ENCODE results near the gene PPP1R18. TPM values are rescaled to one million over a fixed set of nuclear protein-coding genes. Genes with fewer than 3 reads are reported as not detected.

The PPP1R18 gene
- total RNA-seq = 10 to 100 TPM; 11.5 to 46.0 (median 14.9) TPM

GRCh38 chr6:30686009-30686907, at the start of gene PPP1R18:
PPP1R18 (minus strand) TSS chr6:30686645; CDS start chr6:30686018, 627 bp downstream.
- no peaks in the 10 kb centered on the region for H3K27me3 ChIP-seq
- H3K4me1 ChIP-seq = peaks cover 6 to 83% (median 35%) of the 10 kb centered on the region in 4 donors
- intact Hi-C loops (cut with DNase I; ENCODE audit: low total_unique reads) = loop anchor here (2.0 to 5.0 kb wide), 2 partner anchors 31 to 69 kb away; partner anchors contain the start of genes MDC1, MRPS18B and PPP1R10
- in situ Hi-C loops (cut with MboI; ENCODE audit: low pct_ligation_motif_present in 1 of 4, low pct_unique_long_range_greater_than_20kb in 1 of 4, low sequenced_read_pairs in 3 of 4) = no loop called here
- no peaks in the 10 kb centered on the region for H3K36me3 ChIP-seq
- peak within 1 kb of the TSS; percentile 93 to 99 (median 96) for H3K27ac ChIP-seq
- WGBS, 2 donors (ENCODE audit: low coverage in 1 of 2) = 3 to 7% methylated on average over 8 to 28 of the region's 41 CpGs
- no peak for TF ChIP-seq EP300 (IDR thresholded peaks at IDR 0.05; ENCODE audit: low read depth)
- TF ChIP-seq POLR2A (IDR thresholded peaks at IDR 0.05) = peak; percentile 45
- TF ChIP-seq CTCF (IDR thresholded peaks at IDR 0.05) = no peak
- TF ChIP-seq POLR2AphosphoS5 (IDR thresholded peaks at IDR 0.05) = peak; percentile 47 to 82 (median 70)
- peak; percentile 85 for DNase-seq
- H3K9me3 ChIP-seq = no peaks in the 10 kb centered on the region
- H3K4me3 ChIP-seq = peak within 1 kb of the TSS; percentile 63 to 81 (median 68)

GRCh38 chr6:30735668-30736314, 49.3 kb upstream of the PPP1R18 start:
- H3K4me1 ChIP-seq = peaks cover 17 to 65% (median 22%) of the 10 kb centered on the region in 4 donors
- no peak overlapping the region for H3K27ac ChIP-seq
- no peaks in the 10 kb centered on the region for H3K9me3 ChIP-seq
- in situ Hi-C loops (cut with MboI; ENCODE audit: low pct_ligation_motif_present in 1 of 4, low pct_unique_long_range_greater_than_20kb in 1 of 4, low sequenced_read_pairs in 3 of 4) (loop anchor here in 3 of 4 donors (10.0 to 25.0 kb wide), 2 partner anchors 89 to 152 kb away; partner anchors contain the start of gene DDR1 (in 2 of the 3)), intact Hi-C loops (cut with DNase I; ENCODE audit: low total_unique reads) (no loop called here)
- no peak for DNase-seq
- peaks cover 0 to 62% (median 22%) of the 10 kb centered on the region in 4 donors for H3K36me3 ChIP-seq
- no peak overlapping the region for H3K4me3 ChIP-seq
- TF ChIP-seq CTCF (IDR thresholded peaks at IDR 0.05) = no peak
- no peak for TF ChIP-seq EP300 (IDR thresholded peaks at IDR 0.05; ENCODE audit: low read depth)
- TF ChIP-seq POLR2A (IDR thresholded peaks at IDR 0.05) = no peak
- TF ChIP-seq POLR2AphosphoS5 (IDR thresholded peaks at IDR 0.05) = no peak
- no peaks in the 10 kb centered on the region for H3K27me3 ChIP-seq
- 73 to 78% methylated on average over 4 to 8 of the region's 8 CpGs for WGBS, 2 donors (ENCODE audit: low coverage in 1 of 2)

- intact Hi-C loops (cut with DNase I; ENCODE audit: low total_unique reads) (no loop called here), in situ Hi-C loops (cut with MboI; ENCODE audit: low pct_ligation_motif_present in 1 of 4, low pct_unique_long_range_greater_than_20kb in 1 of 4, low sequenced_read_pairs in 3 of 4) (loop anchor here in 3 of 4 donors (10.0 to 25.0 kb wide), 2 partner anchors 92 to 155 kb away; partner anchors contain the start of gene DDR1 (in 2 of the 3))
- no peak for DNase-seq
- H3K4me1 ChIP-seq = peaks cover 7 to 38% (median 15%) of the 10 kb centered on the region in 4 donors
- no peak overlapping the region for H3K4me3 ChIP-seq
- H3K27me3 ChIP-seq = no peaks in the 10 kb centered on the region
- H3K27ac ChIP-seq = no peak overlapping the region
- H3K9me3 ChIP-seq = no peaks in the 10 kb centered on the region
- TF ChIP-seq POLR2AphosphoS5 (IDR thresholded peaks at IDR 0.05) = no peak
- TF ChIP-seq CTCF (IDR thresholded peaks at IDR 0.05) = no peak
- no peak for TF ChIP-seq POLR2A (IDR thresholded peaks at IDR 0.05)
- TF ChIP-seq EP300 (IDR thresholded peaks at IDR 0.05; ENCODE audit: low read depth) = no peak
- H3K36me3 ChIP-seq = peaks cover 0 to 57% (median 21%) of the 10 kb centered on the region in 4 donors
- WGBS, 2 donors (ENCODE audit: low coverage in 1 of 2) = 93 to 100% methylated on average over 1 to 12 of the region's 12 CpGs
Measured at GRCh38 chr6:30732237-30732943, 45.9 kb upstream of the PPP1R18 start.
